Measurements from ENCODE around the gene MCOLN2.
A peak's percentile ranks its signal among the peaks of the same experiment; 100 is the strongest.
"Not testable (repeated sequence)": the region's sequence is repeated elsewhere in the genome, so short reads cannot be mapped to it uniquely, and the experiment has no call there.

MCOLN2 gene

GRCh38 chr1:84939761-84940160, 57.2 kb downstream of the MCOLN2 start:
- DNase-seq: no peak

- DNase-seq: no peak
Observed at GRCh38 chr1:84939151-84939550, 57.8 kb downstream of the MCOLN2 start.

- no peak for DNase-seq
Observed at GRCh38 chr1:84936116-84936810, 60.6 kb downstream of the MCOLN2 start.

- no peak for DNase-seq
Observed at GRCh38 chr1:84933011-84933611, 63.8 kb downstream of the MCOLN2 start.

GRCh38 chr1:84930831-84931230, 66.1 kb downstream of the MCOLN2 start:
- no peak for DNase-seq

GRCh38 chr1:84930329-84930728, 66.6 kb downstream of the MCOLN2 start:
- no peak for DNase-seq

GRCh38 chr1:84929581-84929980, 67.3 kb downstream of the MCOLN2 start:
- no peak for DNase-seq

GRCh38 chr1:84928979-84929378, 67.9 kb downstream of the MCOLN2 start:
- DNase-seq: no peak

- DNase-seq: no peak
Observed at GRCh38 chr1:84923317-84923716, 73.6 kb downstream of the MCOLN2 start.

- DNase-seq: no peak
Observed at GRCh38 chr1:84920159-84920558, 76.8 kb downstream of the MCOLN2 start.

GRCh38 chr1:84919461-84919970, 77.4 kb downstream of the MCOLN2 start:
- no peak for DNase-seq

- DNase-seq: no peak
Observed at GRCh38 chr1:84918726-84919336, 78.1 kb downstream of the MCOLN2 start.

GRCh38 chr1:84916897-84917296, 80.0 kb downstream of the MCOLN2 start:
- no peak for DNase-seq

GRCh38 chr1:84913555-84913892, 83.4 kb downstream of the MCOLN2 start:
- DNase-seq: no peak

GRCh38 chr1:84912726-84913554, 84.0 kb downstream of the MCOLN2 start:
- no peak for DNase-seq

- DNase-seq: not testable (repeated sequence)
Observed at GRCh38 chr1:84908746-84909464, 88.0 kb downstream of the MCOLN2 start.

- DNase-seq: no peak
Observed at GRCh38 chr1:84907095-84907827, 89.7 kb downstream of the MCOLN2 start.

- DNase-seq: not testable (repeated sequence)
Observed at GRCh38 chr1:84902727-84903126, 94.2 kb downstream of the MCOLN2 start.

- DNase-seq: no peak
Observed at GRCh38 chr1:84899969-84900368, 96.9 kb downstream of the MCOLN2 start.

GRCh38 chr1:84896279-84896678, 100.6 kb downstream of the MCOLN2 start:
- DNase-seq: no peak

- peak; percentile 16 to 20 for DNase-seq
Observed at GRCh38 chr1:84892705-84893618, 104.0 kb downstream of the MCOLN2 start, which contains the start of gene LPAR3. Gene LPAR3, minus strand, starts transcription at chr1:84893206. Its CDS starts 27,086 bp downstream, at chr1:84866120.
